GM21367 (cell line): ENCODE measurements around the gene IQCH.
"Not testable (repeated sequence)": the region's sequence is repeated elsewhere in the genome, so short reads cannot be mapped to it uniquely, and the experiment has no call there.

Experiments used
- ATAC-seq: cut with Tn5 transposase; IDR thresholded peaks from one replicate; pipeline ENCODE4 v1.9.1; 2021; ENCODE audit not compliant: unreplicated experiment

Gene IQCH

GRCh38 chr15:67349634-67350033 is 95.0 kb downstream of the IQCH start:
- no peak for ATAC-seq

DNA sequence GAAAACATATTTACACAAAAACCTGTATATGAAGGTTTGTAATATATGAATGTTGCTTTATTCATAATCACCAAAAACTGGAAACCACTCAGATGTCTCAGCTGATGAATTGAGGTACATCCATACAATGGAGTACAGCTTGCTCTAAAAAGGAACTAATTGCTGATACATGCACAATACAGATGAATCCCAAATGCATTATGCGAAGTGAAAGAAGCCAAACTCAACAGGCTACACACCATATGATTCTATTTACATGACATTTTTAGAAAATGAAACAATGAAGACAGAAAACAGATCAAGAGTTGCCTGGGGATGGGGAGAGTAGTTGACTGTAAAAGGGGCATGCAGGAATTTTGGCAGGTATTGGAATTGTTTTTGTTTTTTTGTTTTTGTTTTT is 95.5 kb downstream of the IQCH start:
- no peak for ATAC-seq

DNA sequence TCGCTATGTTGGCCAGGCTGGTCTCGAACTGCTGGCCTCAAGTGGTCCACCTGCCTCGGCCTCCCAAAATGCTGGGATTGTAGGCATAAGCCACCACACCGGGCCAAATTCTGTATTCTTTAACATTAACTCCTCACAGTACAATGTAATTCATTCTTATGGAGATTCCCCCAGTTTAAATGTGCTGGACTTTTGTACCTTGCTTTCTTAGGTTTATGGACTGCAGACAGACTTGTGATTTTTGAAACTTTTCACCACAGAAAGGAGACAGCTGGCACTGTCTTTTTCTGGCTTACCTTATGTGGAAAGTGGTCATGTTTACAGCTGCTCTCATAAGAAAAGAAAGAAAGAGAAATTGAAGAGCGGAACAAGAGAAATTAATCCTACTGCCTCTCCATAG is 103.8 kb downstream of the IQCH start:
- no peak for ATAC-seq

DNA sequence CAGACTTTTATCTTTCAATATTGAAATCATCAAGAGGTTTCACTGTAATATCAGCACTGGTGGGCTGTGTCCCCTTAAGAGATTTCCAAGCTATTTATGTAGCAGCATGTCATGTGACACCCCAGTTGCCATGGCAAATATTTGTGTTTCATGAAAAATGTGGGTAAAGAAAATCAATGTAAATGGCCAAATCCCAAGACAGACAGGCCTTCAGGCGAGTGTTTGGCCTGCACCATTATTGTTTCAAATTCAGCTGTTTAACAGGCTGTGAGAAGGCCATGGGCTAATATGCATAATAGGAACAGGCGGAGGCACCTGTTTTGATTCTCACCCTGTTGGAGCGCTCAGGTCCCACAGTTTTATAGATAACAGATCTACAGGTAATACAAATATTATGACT is 104.2 kb downstream of the IQCH start:
- no peak for ATAC-seq

DNA sequence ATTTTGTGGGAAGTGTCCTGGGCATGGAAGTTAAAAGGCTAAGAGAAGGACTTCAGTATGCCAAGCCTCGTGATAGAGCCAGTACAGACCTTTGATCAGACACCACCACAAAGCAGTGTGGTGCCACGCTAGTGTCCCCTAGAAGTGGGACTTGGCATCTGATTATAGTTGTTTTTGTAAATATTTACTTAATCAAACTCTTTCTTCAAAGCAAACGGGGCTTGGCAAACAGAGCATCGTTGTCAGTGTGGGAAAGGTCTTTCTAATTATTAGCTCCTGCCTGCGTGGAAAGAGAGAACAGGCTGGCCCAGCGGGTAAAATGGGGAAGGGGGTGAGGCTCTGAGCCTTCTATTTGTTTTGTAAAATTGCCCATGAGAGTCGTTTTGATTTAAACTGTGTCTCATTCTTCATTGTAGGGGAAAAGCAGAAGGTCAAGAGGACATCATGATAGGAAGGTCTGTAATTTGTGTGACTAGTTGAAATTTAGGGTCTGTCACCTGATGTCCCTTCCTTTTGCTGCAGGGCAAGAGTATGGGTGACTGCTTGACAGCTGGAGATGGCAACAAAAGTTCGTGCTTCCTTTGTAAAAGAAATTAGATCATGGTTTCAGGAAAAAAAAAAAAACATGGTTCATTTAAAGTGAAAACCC is 105.0 kb downstream of the IQCH start:
- ATAC-seq: no peak

GRCh38 chr15:67361100-67361499 is 106.5 kb downstream of the IQCH start:
- no peak for ATAC-seq

- ATAC-seq: not testable (repeated sequence)
These were observed 109.1 kb downstream of the IQCH start for GRCh38 chr15:67363712-67364111.

DNA sequence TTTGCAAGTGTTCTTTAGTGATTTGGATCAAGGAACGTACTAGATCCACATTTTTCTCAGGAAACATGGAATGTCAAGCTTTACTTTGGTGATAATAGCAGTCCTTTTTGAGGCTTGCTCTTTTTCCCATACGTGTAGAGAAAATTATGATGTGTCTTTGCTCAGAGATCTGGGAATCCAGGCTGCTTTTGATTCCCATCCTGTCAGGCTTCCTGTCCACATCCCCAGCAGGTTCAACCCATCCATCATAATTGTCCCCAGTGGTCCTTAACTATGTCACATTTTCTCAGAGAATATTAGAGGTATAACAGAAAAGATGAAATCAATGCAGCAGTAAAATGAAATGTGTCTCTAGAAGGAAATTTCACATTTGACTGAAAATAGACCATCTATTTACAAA is 111.4 kb downstream of the IQCH start:
- no peak for ATAC-seq

- ATAC-seq: no peak
These were observed 112.3 kb downstream of the IQCH start for GRCh38 chr15:67366904-67367303.

- ATAC-seq: no peak
These were observed 114.9 kb downstream of the IQCH start for GRCh38 chr15:67369359-67369998.

- ATAC-seq: no peak
These were observed 115.8 kb downstream of the IQCH start for GRCh38 chr15:67370206-67370954.

DNA sequence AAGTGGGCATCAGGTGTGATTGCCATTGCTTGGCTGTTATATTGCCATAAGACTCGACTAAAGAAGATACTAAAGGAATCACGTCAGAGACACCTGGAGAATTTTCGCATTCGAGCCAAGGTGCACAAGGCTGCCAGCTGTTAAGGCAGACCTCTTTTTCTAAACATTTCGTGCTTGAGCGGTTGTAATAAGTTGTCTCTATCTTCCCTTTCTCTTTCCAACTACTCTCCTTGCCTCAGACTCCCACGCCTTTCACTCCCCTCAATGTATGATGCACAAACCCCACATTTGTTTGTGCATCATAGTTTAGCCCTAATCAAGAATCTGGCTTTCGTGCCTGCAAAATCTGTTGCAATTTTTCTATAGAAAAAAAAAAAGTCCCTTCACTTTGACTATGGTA is 118.0 kb downstream of the IQCH start:
- no peak for ATAC-seq

- ATAC-seq: no peak
These were observed 118.5 kb downstream of the IQCH start for GRCh38 chr15:67372986-67373675.

DNA sequence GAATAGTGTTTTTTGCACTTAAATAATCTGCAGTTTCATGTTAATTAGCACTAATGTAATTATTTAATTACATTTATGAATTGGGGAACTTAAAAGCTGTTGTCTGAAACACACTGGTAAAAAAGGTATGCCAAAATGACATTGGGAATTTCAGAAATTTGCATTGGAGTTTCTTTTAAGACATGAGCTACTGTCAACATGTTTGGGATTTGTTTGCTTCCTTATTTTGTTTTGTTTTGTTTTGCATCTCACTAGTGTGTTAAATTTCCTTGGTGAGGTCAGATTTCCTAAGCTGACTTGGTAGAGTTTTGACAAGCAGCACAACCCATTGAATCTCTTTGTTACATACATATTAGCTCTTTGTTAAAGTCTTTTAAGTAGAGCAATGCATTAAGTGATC is 119.4 kb downstream of the IQCH start:
- no peak for ATAC-seq

DNA sequence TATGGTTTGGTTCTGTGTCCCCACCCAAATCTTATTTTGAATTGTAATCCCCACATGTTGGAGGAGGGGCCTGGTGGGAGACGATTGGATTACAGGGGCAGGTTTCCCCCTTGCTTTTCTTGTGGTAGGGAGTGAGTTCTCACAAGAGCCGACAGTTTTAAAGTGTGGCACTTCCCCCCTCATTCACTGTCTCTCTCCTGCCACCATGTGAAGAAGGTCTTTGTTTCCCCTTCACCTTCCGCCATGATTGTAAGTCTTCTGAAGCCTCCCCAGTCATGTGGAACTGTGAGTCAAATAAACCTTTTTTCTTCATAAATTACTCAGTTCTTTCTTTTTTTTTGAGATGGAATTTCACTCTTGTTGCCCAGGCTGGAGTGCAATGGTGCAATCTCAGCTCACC is 124.9 kb downstream of the IQCH start:
- ATAC-seq: no peak

DNA sequence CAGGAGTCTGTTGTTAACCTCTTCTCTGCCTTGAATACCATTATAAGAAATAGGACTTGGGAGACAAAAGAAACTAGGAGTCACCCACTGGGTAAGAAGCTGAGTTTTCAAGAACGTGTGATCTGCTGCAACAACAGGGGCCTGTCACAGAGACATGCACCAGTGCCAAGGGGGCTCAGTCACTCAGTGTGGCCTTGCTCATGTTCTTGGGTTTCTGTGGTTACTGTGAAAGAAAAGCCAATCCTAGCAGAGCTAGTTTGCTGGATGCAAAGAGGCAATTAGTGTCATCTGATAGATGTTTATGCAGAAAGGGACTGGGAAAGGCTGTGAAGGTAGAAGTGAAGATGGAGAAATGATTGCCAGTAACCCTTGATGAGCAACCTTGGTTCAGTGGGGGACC is 126.3 kb downstream of the IQCH start:
- ATAC-seq: no peak

DNA sequence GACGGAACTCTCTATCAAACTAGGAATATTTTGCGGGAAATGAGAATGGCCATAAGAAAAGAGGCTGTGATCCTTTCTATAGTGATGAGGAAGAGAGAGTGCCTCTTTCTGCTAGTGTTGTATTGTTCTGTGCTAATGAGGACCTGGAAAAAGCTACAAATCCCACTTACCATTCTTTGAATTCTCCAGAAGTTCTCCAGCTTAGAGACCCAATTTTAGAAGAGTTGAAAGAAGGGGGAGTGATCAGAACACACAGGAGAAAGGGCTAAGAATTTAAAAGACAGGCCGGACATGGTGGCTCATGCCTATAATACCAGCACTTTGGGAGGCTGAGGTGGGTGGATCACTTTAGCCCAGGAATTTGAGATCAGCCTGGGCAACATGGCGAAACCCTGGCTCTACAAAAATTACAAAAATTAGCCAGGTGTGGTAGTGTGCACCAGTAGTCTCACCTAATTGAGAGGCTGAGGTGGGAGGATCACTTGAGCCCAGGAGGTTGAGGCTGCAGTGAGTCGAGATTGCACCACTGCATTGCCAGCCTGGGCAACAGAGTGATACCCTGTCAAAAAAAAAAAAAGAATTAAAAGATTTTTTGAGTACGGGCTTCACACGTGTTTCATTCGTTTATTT is 126.9 kb downstream of the IQCH start:
- no peak for ATAC-seq

DNA sequence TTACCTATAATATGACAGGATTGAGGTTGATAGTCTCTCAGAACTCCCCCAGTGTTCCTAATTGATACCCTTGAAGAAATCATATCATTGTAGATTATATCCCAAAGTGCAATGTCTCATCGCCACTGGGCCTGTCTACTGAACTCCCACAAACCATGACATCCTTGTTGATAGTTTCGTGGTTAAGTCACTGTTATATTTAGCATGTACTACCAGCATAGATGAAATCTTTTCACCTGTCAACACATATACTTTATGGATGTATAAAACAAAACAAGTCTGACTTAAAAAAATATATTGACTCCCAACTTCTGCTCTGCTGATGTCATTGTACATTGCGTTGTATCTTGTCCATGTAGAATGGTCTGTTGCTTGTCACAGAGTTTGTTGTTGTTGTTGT is 128.1 kb downstream of the IQCH start:
- ATAC-seq: no peak

DNA sequence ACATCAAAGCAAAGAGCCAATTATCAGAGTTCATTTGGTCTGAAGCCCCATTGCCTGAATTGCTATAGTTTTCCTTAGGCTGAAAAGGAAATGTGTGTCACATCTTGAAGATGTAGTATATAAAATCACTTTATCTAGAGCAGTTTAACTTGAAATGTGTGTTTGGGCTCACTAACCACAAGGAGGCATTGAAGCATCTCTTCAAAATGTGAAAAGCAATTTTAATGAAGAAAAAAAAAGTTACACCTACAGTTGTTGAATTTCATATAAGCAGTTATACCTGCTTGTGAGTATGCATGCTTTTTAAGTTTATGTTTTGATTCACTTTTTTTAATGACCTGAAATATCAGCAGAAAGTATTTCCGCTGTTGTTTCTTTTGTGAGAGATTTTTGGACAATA is 129.3 kb downstream of the IQCH start:
- ATAC-seq: no peak

DNA sequence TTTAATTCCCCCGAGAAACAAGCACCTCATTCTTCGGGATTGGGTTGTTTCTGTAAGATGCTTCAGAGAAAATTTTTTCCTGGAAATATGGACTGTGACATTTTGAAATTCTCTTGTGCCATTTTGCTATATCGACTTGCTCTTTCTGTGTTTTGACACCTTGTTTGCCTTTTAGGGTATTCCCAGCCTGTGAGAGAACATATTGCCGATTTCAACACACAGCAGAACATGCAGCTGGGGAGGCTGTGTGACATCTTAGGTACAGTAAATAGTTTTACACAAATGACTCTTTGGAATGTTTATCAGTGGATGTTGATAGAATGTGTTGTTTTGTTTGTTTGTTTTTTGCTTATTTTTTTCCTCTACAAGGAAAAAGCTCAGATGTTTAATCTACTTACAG is 130.2 kb downstream of the IQCH start:
- ATAC-seq: no peak

GRCh38 chr15:67385971-67386370 is 131.4 kb downstream of the IQCH start:
- ATAC-seq: no peak
